Left ventricle myocardium superior (tissue), 1 donor: ENCODE data around the gene CPZ. TPM values are rescaled to one million over a fixed set of nuclear protein-coding genes. Genes with fewer than 3 reads are reported as not detected.

ENCODE experiments used
- ATAC-seq: fragments of 200-7000 bp; cut with Tn5 transposase; one replicate; pipeline ENCODE4 v1.9.1; 2020; ENCODE audit warnings: mild to moderate bottlenecking, moderate library complexity
- DNase-seq: peaks from one replicate; pipeline ENCODE4 v3.0.0-alpha.2; 2020
- intact Hi-C: fragments of 100-400 bp; cut with micrococcal nuclease; formaldehyde crosslinking; loops from one replicate; pipeline ENCODE4 v1.11.0; 2022
- total RNA-seq: library from RNA; stranded (reverse); fragmentation: NEBNext Ultra II Directional; extraction: Animal tissue kit (Norgen Biotek cat#: 25700); gene quantifications from one replicate; pipeline ENCODE4 v1.2.1, GENCODE V29; 2021
- donor health status: DM: no; HTN: yes; CAD: no; lungs with severe emphysema.

The CPZ gene
- total RNA-seq, 1 donor from 2014 or later: 1.2 TPM

GRCh38 chr4:8590546-8590880 is 2.1 kb upstream of the CPZ start:
- intact Hi-C loops: no loop called here
- DNase-seq: no peak

GRCh38 chr4:8591114-8591513 is 1.5 kb upstream of the CPZ start:
- no peak for ATAC-seq
- peak; percentile 20 for DNase-seq
- intact Hi-C loops: no loop called here

More at GRCh38 chr4:8590546-8590880, 2.1 kb upstream of the CPZ start:
- no peak for ATAC-seq

- no peak for ATAC-seq
- peak; percentile 14 for DNase-seq
- intact Hi-C loops: no loop called here
Measured at GRCh38 chr4:8591626-8592365, 769 bp upstream of the CPZ start.

GRCh38 chr4:8593264-8594096 is 915 bp downstream of the CPZ start:
- ATAC-seq (no peak), DNase-seq (peak; percentile 20)
- intact Hi-C loops: no loop called here

GRCh38 chr4:8594097-8595038 is 1.8 kb downstream of the CPZ start:
- ATAC-seq: peak; percentile 78
- intact Hi-C loops: no loop called here
- DNase-seq: no peak

- intact Hi-C loops: no loop called here
- ATAC-seq (no peak), DNase-seq (no peak)
Measured at GRCh38 chr4:8595237-8596087, 2.9 kb downstream of the CPZ start.

- intact Hi-C loops: no loop called here
- ATAC-seq (no peak), DNase-seq (no peak)
Measured at GRCh38 chr4:8596891-8597290, 4.3 kb downstream of the CPZ start.

GRCh38 chr4:8597319-8597718 is 4.8 kb downstream of the CPZ start:
- ATAC-seq (no peak), DNase-seq (no peak)
- intact Hi-C loops: no loop called here

- DNase-seq: no peak
- no peak for ATAC-seq
- intact Hi-C loops: no loop called here
Measured at GRCh38 chr4:8597791-8598190, 5.2 kb downstream of the CPZ start.

- ATAC-seq (no peak), DNase-seq (no peak)
- intact Hi-C loops: no loop called here
Measured at GRCh38 chr4:8598391-8599090, 6.0 kb downstream of the CPZ start.

GRCh38 chr4:8599091-8599460 is 6.5 kb downstream of the CPZ start:
- DNase-seq: no peak
- intact Hi-C loops: no loop called here
- no peak for ATAC-seq

- ATAC-seq (no peak), DNase-seq (no peak)
- intact Hi-C loops: no loop called here
Measured at GRCh38 chr4:8599657-8600056, 7.1 kb downstream of the CPZ start.

GRCh38 chr4:8600266-8600665 is 7.7 kb downstream of the CPZ start:
- intact Hi-C loops: no loop called here
- DNase-seq: no peak
- ATAC-seq: no peak

GRCh38 chr4:8600686-8601085 is 8.1 kb downstream of the CPZ start:
- DNase-seq (no peak), ATAC-seq (no peak)
- intact Hi-C loops: no loop called here

- ATAC-seq (no peak), DNase-seq (no peak)
- intact Hi-C loops: no loop called here
Measured at GRCh38 chr4:8601086-8601485, 8.5 kb downstream of the CPZ start.

GRCh38 chr4:8601556-8601955 is 9.0 kb downstream of the CPZ start:
- no peak for ATAC-seq
- intact Hi-C loops: no loop called here
- no peak for DNase-seq

GRCh38 chr4:8602686-8603430 is 10.3 kb downstream of the CPZ start:
- no peak for ATAC-seq
- intact Hi-C loops: no loop called here

GRCh38 chr4:8603931-8604330 is 11.4 kb downstream of the CPZ start:
- intact Hi-C loops: no loop called here
- no peak for ATAC-seq
- no peak for DNase-seq

More at GRCh38 chr4:8602686-8603430, 10.3 kb downstream of the CPZ start:
- no peak for DNase-seq
